K562 (cell line): ENCODE results near the gene ST6GALNAC3. TPM values are rescaled to one million over a fixed set of nuclear protein-coding genes. Genes with fewer than 3 reads are reported as not detected.

Experiments used
- ATAC-seq: fragments of 200-7000 bp; cut with Tn5 transposase; 3 replicates; pipeline ENCODE4 v1.9.1; 2020; ENCODE audit warnings: moderate library complexity
- BruUV-seq: library from RNA; stranded (reverse); fragments of 400-500 nt; replicated peaks from 2 replicates; lab custom pipeline; 2021; lab: Mats Ljungman, UMichigan
- CTCF ChIA-PET: fragments of 300-600 bp; formaldehyde crosslinking; extraction: SDS; loops from one replicate; lab custom pipeline; 2021; ENCODE audit warnings: low intra/inter-chr PET ratio; lab: Yijun Ruan, JAX
- POLR2A ChIA-PET: fragments of 300-600, 350-650 bp; sonication (Branson Sonifier 250); formaldehyde crosslinking; extraction: SDS; loops from one replicate; lab custom pipeline; 2021; ENCODE audit warnings: antibody characterized with exemption, inconsistent platforms; lab: Yijun Ruan, JAX
- DNase-seq, 4 experiments: peaks; one replicate each; pipeline versions ENCODE4 v3.0.0 to v3.0.0-alpha.2; 2011 to 2018; ENCODE audit warnings: low spot score in 3 of 4, mixed read lengths in 3 of 4; ENCODE audit errors: extremely low read depth in 1 of 4
- FAIRE-seq: peaks from 2 replicates; lab custom pipeline; 2011; peaks lifted over from hg19 to GRCh38; lab: Jason Lieb, UNC
- H2AFZ ChIP-seq: 2 replicates; pipeline ENCODE4 v1.6.0; 2011; ENCODE audit warnings: low read depth, low read length, control low read depth, inconsistent platforms
- H3K27ac ChIP-seq: fragments of 200-600 bp; 3 replicates; pipeline ENCODE4 v1.8.0; 2011; ENCODE audit warnings: low read depth, mild to moderate bottlenecking, control low read depth, inconsistent platforms, low read length, moderate library complexity, mixed read lengths; ENCODE audit errors: extremely low read depth
- H3K27me3 ChIP-seq, 2 experiments: fragments of 300-600 bp in 1 of 2; 2 replicates in 1 of 2; 3 replicates in 1 of 2; pipeline versions ENCODE4 v1.6.0 to v1.8.0; 2011; ENCODE audit warnings: inconsistent platforms in 2 of 2, low read length in 2 of 2, mild to moderate bottlenecking in 1 of 2, mixed read lengths in 1 of 2, moderate library complexity in 1 of 2; ENCODE audit not compliant: control insufficient read depth in 2 of 2, insufficient read depth in 2 of 2
- H3K36me3 ChIP-seq: fragments of 300-600 bp; 3 replicates; pipeline ENCODE4 v1.8.0; 2011; ENCODE audit warnings: mild to moderate bottlenecking, low read length, inconsistent platforms; ENCODE audit not compliant: control insufficient read depth, insufficient read depth
- H3K4me1 ChIP-seq, 2 experiments: fragments of 200-600 bp in 1 of 2; replicated peaks in 1 of 2; 2 replicates in 1 of 2; 3 replicates in 1 of 2; pipeline versions ENCODE4 v1.5.1 to v1.8.0; 2011; ENCODE audit warnings: inconsistent platforms in 2 of 2, low read length in 2 of 2, mild to moderate bottlenecking in 1 of 2, mixed read lengths in 1 of 2, moderate library complexity in 1 of 2; ENCODE audit not compliant: control insufficient read depth in 2 of 2, insufficient read depth in 2 of 2
- H3K4me2 ChIP-seq: 2 replicates; pipeline ENCODE4 v1.6.1; 2011; ENCODE audit warnings: low read length, control low read depth, inconsistent platforms, mixed read lengths; ENCODE audit not compliant: insufficient read depth
- H3K4me3 ChIP-seq: fragments of 200-600 bp; sonication (generic), shearing (Covaris generic); 2 replicates; pipeline ENCODE4 v1.5.1; 2016; ENCODE audit warnings: control low read depth, inconsistent platforms
- H3K79me2 ChIP-seq: fragments of 200-600 bp; 3 replicates; pipeline ENCODE4 v1.8.0; 2011; ENCODE audit warnings: low read length, inconsistent platforms; ENCODE audit not compliant: control insufficient read depth, insufficient read depth
- H3K9ac ChIP-seq, 2 experiments: 2 replicates each; pipeline versions ENCODE4 v1.6.0 to v1.6.1; 2011; ENCODE audit warnings: low read depth in 2 of 2, low read length in 2 of 2, control low read depth in 1 of 2, inconsistent platforms in 1 of 2, mild to moderate bottlenecking in 1 of 2, mixed read lengths in 1 of 2; ENCODE audit not compliant: insufficient read depth in 1 of 2
- H3K9me1 ChIP-seq: one replicate; pipeline ENCODE4 v1.6.0; 2011; ENCODE audit warnings: inconsistent platforms, mild to moderate bottlenecking, low read length, moderate library complexity; ENCODE audit not compliant: control insufficient read depth, insufficient read depth
- H3K9me3 ChIP-seq: replicated peaks from 2 replicates; pipeline ENCODE4 v1.5.1; 2011; ENCODE audit warnings: low read depth, low read length, inconsistent platforms; ENCODE audit not compliant: control insufficient read depth, insufficient read depth
- H4K20me1 ChIP-seq: replicated peaks from 2 replicates; pipeline ENCODE4 v1.6.1; 2011; ENCODE audit warnings: low read length, inconsistent platforms, mixed read lengths; ENCODE audit not compliant: control insufficient read depth, insufficient read depth
- DACH1 ChIP-seq: fragments of 450-650 bp; IDR thresholded peaks from 2 replicates; pipeline ENCODE4 v1.6.1; 2018; ENCODE audit not compliant: partially characterized antibody
- NR2C1 ChIP-seq, 2 experiments: fragments of 450-650 bp; IDR thresholded peaks; 2 replicates each; pipeline ENCODE4 v1.6.1; 2017; ENCODE audit warnings: mild to moderate bottlenecking in 2 of 2, antibody characterized with exemption in 1 of 2, inconsistent platforms in 1 of 2, missing compliant biosample characterization in 1 of 2, missing genetic modification characterization in 1 of 2
- NRF1 ChIP-seq, 2 experiments: fragments of 450-650 bp; IDR thresholded peaks in 1 of 2; conservative IDR thresholded peaks in 1 of 2; 2 replicates each; pipeline ENCODE4 v1.6.1; 2014; ENCODE audit warnings: mild to moderate bottlenecking in 2 of 2
- RBBP5 ChIP-seq: fragments of 200-600 bp; sonication (generic); IDR thresholded peaks from 2 replicates; pipeline ENCODE4 v1.6.1; 2012; ENCODE audit warnings: borderline replicate concordance, mild to moderate bottlenecking, low read length, control low read depth, inconsistent platforms; ENCODE audit not compliant: insufficient read depth, poor library complexity, severe bottlenecking
- ZBTB7A ChIP-seq: IDR thresholded peaks from 2 replicates; pipeline ENCODE4 v1.6.1; 2011; ENCODE audit warnings: low read depth, mild to moderate bottlenecking, low read length, moderate library complexity, borderline replicate concordance; ENCODE audit not compliant: control insufficient read depth
- ZNF133 ChIP-seq: fragments of 250-450 bp; sonication (Bioruptor Pico); IDR thresholded peaks from 2 replicates; pipeline ENCODE4 v1.4.0; 2020; ENCODE audit warnings: mild to moderate bottlenecking
- ZNF146 ChIP-seq: IDR thresholded peaks from one replicate; pipeline ENCODE4 v1.6.1; 2018; ENCODE audit warnings: missing compliant biosample characterization; ENCODE audit not compliant: unreplicated experiment
- ZNF384 ChIP-seq: IDR thresholded peaks from 2 replicates; pipeline ENCODE4 v1.6.1; 2012; ENCODE audit warnings: low read depth, low read length, improper control_type of control experiment
- ZNF445 ChIP-seq: fragments of 250-450 bp; sonication (Bioruptor Pico); IDR thresholded peaks from 2 replicates; pipeline ENCODE4 v1.4.0; 2020; ENCODE audit warnings: low read depth, mild to moderate bottlenecking, moderate library complexity
- WGBS: fragments of 100-300 bp; shearing (Covaris generic); methylation state at CpG from one replicate; pipeline ENCODE4 v1.1.6; 2016; ENCODE audit warnings: low coverage, mixed read lengths; ENCODE audit not compliant: insufficient coverage; ENCODE audit errors: missing lambda C conversion rate; 5-methylcytosine and 5-hydroxymethylcytosine counted together
- in situ Hi-C: fragments of 300-500 bp; cut with MboI; formaldehyde crosslinking; loops from 4 replicates; pipeline ENCODE4 v1.15.0; 2018; ENCODE audit warnings: inconsistent platforms, mixed read lengths
- intact Hi-C: fragments of 100-400 bp; cut with micrococcal nuclease; formaldehyde crosslinking; loops from 2 replicates; pipeline ENCODE4 v1.14.2; 2022
- polyA plus RNA-seq, 8 experiments: library from polyadenylated mRNA; depleted of rRNA in 4 of 8; stranded (reverse) in 5 of 8; unstranded in 3 of 8; fragments of >200 nt; fragmentation: Nextera tagmentation in 2 of 8; fragmentation: Illumina TruSeq in 1 of 8; extraction: Ambion mirVana in 2 of 8; extraction: Trizol in 1 of 8; gene quantifications; 2 replicates each; pipeline versions ENCODE4 v1.2.1 to v1.2.3, GENCODE V29; 2011 to 2014; ENCODE audit warnings: inconsistent platforms in 1 of 8, missing spikeins in 1 of 8
- total RNA-seq, 7 experiments: library from RNA; depleted of rRNA in 6 of 7; stranded (reverse); fragments of >200 nt in 6 of 7; fragmentation: Illumina TruSeq in 2 of 7; extraction: Trizol in 2 of 7; gene quantifications; 2 replicates each; pipeline versions ENCODE4 v1.2.1 to v1.2.3, GENCODE V29; 2011 to 2021; ENCODE audit warnings: low replicate concordance in 1 of 7

The ST6GALNAC3 gene
- total and polyA plus RNA-seq, 9 of the 15 experiments (the other 6 are each of a cell fraction or from before 2014, with no cell fraction given) = 0.04 to 0.29 (median 0.18) TPM; not detected in 6

DNA sequence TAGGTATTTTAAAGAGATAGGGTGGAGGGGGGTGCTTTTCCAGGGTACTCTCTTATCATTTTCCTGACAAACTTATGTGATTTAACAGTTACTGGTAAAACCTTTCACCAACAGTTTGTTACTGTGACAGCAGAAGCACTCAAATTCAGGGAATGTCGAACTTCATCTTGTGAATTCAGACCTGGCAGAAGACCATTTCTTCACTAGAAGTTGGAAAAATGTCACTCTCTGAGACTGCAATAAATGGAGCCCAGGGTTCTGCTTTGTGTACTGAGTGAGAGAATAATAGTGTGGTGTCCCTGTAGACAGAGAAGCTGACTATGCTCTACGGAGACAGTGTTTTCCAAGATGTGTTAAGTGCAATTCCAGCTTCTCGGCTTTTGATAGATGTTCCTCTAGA, 200.2 kb downstream of the ST6GALNAC3 start:
- H3K9ac ChIP-seq = no peak overlapping the region
- H4K20me1 ChIP-seq = no peaks in the 10 kb centered on the region
- no peak overlapping the region for H3K4me3 ChIP-seq
- no peak overlapping the region for H3K27ac ChIP-seq
- ATAC-seq (no peak), DNase-seq (no peak)
- intact Hi-C loops = no loop called here
- H3K79me2 ChIP-seq = no peaks in the 10 kb centered on the region
- H3K4me2 ChIP-seq = no peak overlapping the region
- WGBS = 0% methylated on average over 3 of the region's 3 CpGs
- H3K9me1 ChIP-seq = no peaks in the 10 kb centered on the region
- TF ChIP-seq NR2C1 (IDR thresholded peaks at IDR 0.05) = no peak
- TF ChIP-seq NR2C1 (tag; IDR thresholded peaks at IDR 0.05) = no peak
- TF ChIP-seq ZNF133 (CRISPR knock-in tag) = no peak
- no peak for TF ChIP-seq NRF1 (conservative IDR thresholded peaks at IDR 0.05 in 1 of 2, IDR thresholded peaks at IDR 0.05 in 1 of 2)
- TF ChIP-seq ZNF445 (CRISPR knock-in tag) = no peak
- no peak for TF ChIP-seq ZBTB7A
- TF ChIP-seq DACH1 = no peak
- TF ChIP-seq RBBP5 = no peak
- TF ChIP-seq ZNF146 (CRISPR knock-in tag) = no peak
- TF ChIP-seq ZNF384 = no peak
- TF ChIP-seq, all 486 proteins: peak for 0
- no peaks in the 10 kb centered on the region for H3K27me3 ChIP-seq
- POLR2A ChIA-PET = no interaction called here
- in situ Hi-C loops = no loop called here
- H2AFZ ChIP-seq = no peak overlapping the region
- H3K9me3 ChIP-seq = no peaks in the 10 kb centered on the region
- no peak for FAIRE-seq
- CTCF ChIA-PET = no interaction called here
- no TSS peak for BruUV-seq
- H3K4me1 ChIP-seq = no peaks in the 10 kb centered on the region
- H3K36me3 ChIP-seq = no peaks in the 10 kb centered on the region
